SW480 (cell line): Measurements from ENCODE around the gene SF3A1.
A peak's percentile ranks its signal among the peaks of the same experiment; 100 is the strongest.

Experiments used
- DNase-seq: peaks from one replicate; pipeline ENCODE4 v3.0.0-alpha.2; 2016; ENCODE audit warnings: low spot score

SF3A1 gene

DNA sequence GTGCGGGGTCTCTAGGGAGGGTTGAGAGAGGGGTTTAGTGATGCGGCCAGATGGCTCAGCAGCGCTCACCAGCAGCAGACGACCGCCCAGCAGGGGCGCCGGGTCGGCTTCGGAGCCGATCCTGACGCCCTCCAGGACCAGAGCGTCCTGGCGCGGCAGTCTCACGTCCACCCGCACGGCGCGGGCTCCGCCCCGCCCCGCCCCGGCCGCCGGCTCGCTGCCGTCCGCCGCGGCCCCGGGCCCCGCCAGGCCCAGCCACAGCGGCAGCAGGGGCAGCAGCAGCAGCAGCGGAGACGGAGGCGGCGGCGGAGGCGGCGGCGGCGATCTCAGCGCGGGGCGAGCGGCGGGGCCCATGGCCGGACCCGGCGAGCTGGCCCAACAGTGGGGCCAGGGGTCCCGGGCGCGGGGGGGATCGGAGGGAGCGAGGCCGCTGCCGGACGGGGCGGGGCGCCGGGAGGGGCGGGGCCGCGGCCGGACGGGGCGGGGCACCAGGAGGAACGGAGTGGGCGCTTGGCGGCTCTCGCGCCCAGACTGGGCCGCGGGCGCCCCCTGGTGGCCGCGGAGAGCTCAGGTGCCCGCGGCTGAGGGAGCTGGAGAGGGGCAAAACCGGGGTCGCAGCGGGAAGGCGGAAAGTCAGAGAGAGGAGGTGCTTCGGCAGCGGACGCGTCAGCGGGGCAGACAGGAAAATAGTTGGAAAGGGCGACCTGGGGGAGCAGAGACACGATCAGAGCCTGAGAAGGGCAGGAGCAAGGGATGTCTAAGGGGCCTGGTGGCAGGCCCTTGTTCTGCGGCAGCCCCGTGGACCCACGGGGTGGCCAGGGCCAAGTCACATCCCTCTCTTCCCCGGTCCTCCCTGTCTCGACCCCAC lies 30.5 kb upstream of the SF3A1 start, which contains the start of gene RNF215:
TSS of gene RNF215 (minus strand) at position 452 of the 868 bp plus-strand sequence. CDS start at position 354, 98 bp downstream.
- DNase-seq, result peak; percentile 62

DNA sequence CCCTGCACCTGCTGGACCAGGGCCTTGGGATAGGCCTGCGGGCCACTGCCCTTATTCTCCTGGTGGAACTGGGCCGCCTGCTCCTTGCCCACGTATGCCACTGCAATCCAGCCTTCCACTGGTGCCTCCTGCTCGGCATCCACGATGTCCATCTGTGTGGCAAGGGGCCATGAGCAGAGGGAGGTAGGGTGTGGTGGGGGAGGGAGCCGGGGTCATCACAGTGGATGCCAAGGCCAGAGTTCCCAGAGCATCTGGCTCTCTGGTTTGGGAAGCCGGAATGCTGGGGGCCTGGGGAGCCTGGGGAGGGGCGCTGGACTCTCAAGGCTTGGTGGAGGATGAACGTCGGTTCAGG lies 29.9 kb upstream of the SF3A1 start:
- no peak for DNase-seq

DNA sequence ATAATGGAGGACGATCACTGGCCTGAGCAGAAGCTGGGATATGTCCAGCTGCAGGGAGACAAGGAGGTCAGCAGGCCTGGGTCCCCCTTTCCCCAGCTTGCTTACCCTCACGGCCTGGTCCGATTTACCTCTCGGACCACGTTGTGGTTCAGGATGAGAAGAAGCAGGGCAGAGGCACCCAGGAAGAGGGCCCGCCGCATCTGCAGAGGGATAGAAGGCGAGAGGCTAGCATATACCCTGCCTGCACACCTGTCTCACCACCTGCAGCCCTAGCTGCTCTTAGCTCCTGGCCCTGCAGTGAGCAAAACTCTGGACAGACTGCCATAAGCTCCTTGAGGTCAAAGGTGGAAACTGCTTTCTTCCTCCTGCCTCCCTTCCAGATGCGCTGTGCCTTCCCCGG lies 29.2 kb upstream of the SF3A1 start:
- DNase-seq, result no peak

DNA sequence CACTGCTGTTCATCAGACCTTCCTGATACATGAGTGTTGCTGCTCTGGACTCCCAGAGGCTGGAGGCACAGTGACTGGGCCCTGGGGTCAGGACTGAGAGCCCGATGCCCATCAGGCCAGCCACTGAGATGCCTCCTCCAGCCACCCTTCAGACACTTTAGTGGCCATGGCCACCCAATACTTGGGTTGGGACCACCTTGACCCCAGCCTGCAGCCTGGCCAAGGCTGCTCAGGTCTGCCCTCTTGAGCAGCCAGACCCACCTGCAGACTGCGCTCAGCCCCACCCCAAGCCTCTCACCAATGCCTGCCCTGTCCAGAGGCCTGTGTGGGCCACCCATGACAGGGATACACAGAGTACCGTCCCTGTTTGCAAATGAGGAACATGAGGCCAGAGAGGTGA lies 26.4 kb upstream of the SF3A1 start:
- DNase-seq, result no peak

DNA sequence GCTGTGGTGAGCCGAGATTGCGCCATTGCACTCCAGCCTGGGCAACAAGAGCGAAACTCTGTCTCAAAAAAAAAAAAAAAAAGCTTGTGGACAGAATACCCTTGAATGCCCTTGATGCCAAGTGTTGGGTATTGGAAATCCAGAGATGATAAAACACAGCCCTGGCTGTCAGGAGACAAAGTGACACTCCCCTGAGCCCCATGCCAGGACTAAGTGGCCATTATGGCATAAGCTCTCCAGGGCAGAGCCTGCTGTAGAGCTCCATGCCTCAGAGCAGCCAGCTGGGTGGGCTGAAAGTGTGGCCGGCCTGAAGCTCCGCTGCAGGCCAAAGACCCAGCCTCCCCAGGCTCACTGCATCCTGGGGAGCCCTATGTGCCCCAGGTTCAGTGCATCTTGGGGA lies 25.6 kb upstream of the SF3A1 start:
- DNase-seq, result no peak

DNA sequence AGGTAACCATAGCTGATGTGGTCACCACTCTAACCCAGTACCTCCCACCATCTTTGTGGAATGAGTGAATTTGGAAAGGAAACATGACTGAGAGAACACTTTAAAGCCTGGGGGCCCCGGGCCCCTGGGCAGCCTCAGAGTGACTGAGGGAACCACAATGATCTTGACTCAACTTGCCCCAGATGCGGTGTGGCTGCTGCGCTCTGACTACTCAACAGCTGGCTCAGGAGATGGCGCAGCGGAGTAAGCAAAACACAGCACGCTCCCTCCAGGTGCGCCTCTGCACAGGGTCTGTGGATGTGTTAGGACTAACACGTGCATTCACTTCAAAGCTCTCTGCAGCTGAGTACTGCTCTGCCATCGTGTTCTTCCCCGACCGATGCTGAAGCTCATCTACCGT lies 24.6 kb upstream of the SF3A1 start:
- DNase-seq, result no peak

DNA sequence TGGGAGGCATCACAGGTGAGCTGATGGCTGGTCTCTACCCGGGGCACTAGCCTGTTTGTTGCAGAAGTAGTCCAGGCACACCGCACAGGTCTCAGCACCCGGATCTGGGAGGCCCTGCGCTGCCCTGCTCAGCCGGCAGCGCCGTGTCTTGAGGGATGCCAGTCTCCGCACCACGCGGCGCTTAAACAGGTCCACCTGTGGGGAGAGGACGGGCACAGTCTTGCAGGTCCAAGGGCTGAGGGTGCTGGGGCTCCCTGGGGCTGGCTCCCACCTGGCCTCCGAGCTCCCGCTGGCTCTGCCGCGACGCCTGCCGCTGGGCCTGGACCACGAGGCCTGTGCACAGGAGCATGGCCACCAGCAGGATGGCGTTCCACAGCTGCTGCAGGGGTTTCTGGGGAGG lies 23.3 kb upstream of the SF3A1 start:
- DNase-seq, result no peak

DNA sequence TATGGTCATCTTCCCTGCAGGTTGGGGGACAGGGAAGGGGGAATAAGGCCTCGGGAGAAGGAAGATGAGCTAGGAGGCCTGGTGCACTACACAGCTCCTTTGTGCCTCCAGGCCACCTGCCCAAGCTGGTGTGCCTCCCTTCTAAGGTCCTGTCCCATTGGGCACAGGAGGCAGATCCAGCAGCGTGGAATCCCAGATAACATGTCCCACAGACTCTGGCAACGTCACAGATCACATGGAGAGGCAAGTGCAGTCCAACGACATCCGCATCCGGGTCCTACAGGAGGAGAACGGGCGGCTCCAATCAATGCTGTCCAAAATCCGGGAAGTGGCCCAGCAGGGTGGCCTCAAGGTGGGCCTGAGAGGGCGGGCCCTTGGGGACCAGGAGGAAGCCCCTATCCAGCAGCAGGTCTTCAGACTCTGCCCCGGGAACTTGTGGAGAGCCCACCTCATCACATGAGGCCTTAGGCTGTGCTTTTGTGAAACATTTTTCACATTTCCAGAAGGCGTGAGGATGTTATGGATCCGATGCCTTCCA lies 18.7 kb upstream of the SF3A1 start:
- no peak for DNase-seq

DNA sequence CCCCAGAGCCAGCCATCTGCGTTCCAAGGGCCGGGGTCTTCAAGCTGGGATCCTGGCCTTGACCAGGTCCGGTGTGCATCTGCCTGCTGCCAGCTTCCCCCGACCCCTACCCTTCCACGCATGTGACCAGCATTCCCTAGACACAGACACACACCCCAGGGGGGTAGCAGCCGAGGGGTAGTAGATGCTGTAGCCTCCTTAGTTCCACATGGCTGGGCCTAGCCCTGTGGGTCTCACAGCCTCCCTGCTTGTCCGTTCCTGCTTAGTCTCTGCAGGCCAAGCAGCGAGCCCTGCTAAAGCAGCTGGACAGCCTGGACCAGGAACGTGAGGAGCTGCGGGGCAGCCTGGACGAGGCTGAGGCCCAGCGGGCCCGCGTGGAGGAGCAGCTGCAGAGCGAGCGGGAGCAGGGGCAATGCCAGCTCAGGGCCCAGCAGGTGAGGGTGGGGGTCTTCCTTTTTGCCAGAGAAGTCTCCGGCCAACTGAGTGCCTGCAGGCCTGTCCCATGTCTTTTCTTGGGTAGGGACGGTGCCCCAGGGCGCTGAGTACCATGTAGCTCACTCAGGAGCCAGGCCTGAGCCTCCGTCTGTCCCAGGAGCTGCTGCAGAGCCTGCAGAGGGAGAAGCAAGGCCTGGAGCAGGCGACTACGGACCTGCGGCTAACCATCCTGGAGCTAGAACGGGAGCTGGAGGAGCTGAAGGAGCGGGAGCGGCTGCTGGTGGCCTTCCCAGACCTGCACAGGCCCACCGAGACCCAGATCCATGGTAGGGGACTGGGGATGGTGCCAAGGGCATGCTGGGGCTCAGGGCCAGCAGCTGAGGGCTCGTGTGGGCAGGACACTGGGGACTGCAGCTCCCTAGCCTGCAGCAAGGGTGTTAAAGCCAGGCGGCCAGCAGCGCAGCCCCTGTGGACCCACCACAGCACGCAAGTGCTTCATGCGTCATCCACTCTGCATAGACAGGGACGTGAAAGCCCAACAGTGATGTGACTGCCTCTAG lies 16.9 kb upstream of the SF3A1 start:
- DNase-seq, result no peak

DNA sequence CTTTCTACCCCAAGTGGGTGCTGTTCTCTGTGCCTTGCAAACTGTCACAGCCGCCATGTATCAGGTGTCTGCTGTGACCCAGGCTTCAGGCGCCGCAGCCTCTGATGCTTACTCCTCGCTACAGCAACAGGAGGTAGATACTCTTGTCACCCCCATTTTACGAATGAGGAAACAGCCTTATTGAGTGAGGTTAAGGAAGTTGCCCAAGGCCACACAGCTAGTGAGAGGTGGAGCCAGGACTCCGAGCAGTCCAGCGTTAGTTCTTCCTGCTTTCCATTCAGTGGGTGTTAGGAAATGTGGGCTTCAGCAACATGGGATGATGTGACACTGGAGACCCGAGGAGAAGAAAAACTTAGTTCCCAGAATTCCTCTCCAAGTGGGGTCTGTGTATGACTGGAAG lies 16.2 kb upstream of the SF3A1 start:
- no peak for DNase-seq

DNA sequence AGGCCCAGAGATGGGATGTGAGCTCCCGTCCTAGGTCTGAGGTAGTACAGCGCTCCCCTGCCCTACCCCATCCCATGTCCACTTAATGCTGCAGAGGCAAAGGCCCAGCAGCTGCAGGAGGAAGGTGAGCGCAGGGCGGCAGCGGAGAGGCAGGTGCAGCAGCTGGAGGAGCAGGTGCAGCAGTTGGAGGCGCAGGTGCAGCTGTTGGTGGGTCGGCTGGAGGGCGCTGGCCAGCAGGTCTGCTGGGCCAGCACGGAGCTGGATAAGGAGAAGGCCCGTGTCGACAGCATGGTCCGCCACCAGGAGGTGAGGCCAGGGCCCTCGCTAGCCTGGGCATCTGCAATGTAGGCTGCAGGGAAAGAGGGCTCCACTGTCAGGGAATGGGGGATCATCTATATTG lies 15.3 kb upstream of the SF3A1 start:
- no peak for DNase-seq

DNA sequence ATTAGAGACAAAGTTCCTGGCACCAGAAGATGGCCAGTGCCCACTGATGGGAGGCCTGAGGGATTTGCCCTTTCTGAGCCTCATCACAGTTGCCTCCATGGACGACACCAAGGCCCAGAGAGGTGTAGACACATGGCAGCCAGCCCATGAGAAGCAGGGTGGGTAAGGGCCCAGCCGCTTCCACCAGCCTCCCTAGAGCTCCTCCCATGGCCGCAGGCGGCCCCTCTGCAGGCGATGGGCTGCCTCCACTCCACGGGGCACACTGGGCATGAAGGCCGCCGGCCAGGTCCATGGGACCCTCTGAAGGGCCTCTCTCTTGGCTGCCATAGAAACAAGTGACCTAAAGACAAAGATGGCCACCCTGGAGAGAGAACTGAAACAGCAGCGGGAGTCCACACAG lies 14.6 kb upstream of the SF3A1 start:
- no peak for DNase-seq

DNA sequence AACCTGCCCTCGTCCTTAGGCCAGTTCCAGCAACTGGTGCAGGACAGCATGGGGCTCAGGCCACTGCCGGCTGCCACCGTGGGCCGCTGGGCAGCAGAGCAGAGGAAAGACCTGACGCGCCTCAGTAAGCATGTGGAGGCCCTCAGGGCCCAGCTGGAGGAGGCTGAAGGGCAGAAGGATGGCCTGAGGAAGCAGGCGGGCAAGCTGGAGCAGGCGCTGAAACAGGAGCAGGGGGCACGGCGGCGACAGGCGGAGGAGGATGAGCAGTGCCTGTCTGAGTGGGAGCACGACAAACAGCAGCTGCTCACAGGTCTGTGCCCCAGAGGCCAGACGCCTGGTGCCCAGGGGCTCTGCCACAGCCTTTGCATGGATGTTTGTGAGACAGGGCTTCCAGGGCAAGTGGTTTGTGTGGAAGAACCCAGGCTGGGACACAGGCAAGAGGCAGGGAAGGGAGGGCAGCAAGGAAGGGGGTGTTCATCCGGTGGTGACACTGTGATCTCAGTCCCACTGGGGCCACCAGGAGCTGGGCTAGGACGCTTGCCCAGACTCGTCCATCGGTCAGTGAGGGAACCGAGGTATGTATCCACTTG lies 14.0 kb upstream of the SF3A1 start:
- no peak for DNase-seq

DNA sequence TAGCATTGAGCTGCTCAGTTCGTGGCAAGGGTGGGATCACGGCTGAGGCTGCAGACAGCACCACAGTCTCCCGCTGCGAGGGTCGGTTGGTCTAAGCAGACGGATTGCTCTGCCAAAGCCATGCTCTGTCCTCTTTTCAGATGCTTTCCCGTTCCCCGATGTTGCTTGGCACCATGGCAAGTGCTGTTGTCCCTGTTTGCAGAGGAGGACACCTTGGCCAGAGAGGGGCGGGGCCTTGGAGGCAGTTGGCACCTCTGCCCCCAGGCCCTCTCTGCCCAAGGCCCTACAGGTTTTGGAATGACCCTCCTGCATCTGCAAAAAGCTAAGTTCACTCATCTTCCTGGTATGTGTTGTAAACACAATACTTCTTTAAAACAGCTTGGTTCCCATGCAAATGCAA lies 11.7 kb upstream of the SF3A1 start:
- no peak for DNase-seq

DNA sequence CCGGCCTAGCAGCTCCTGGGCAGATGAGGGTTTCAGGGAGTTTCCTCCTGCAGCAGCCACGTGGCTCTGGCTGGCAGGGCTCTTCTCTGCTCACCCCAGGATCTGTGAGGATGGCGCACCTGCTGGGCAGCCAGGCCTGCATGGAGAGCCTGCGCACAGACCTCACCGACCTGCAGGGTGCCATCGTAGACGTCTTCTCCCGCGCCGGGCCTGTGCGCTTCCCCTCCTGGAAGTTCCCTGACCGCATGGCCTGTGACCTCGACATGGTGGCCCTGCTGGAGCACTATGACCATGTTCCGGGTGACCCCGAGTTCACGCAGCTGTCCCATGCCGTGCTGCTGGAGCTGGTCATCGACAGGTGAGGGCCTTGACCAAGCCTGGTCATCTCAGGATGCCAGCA lies 9.2 kb upstream of the SF3A1 start:
- no peak for DNase-seq

DNA sequence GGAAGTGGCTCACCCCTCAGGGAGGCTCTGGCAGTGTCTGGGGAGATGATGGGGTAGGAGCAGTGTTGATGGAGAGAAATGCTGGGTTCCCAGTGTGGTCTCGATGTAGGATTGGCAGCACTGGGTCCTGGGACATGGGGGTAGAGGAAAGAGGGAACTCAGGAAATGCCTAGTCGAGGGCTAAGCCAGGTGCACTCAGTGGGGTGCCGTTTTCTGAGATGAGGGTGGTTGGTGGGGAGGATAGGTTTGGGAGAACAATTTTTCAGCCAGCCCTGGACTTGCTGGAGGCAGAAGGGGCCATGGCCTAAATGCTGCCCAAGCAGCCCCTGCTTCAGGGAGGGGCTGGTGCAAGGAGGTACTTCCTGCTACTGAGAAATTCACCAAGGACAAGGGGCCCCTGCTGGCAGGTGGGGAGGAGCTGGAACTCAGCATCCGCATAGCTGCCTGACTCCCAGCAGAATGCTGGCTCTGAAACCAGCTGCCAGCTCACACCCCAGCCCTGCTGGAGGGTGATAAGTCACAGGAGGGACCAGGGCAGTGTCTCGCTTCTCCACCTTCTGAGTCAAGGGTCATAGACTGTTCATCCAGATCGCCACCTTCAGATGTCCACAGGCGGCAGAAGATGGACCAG lies 6.1 kb upstream of the SF3A1 start:
- no peak for DNase-seq

DNA sequence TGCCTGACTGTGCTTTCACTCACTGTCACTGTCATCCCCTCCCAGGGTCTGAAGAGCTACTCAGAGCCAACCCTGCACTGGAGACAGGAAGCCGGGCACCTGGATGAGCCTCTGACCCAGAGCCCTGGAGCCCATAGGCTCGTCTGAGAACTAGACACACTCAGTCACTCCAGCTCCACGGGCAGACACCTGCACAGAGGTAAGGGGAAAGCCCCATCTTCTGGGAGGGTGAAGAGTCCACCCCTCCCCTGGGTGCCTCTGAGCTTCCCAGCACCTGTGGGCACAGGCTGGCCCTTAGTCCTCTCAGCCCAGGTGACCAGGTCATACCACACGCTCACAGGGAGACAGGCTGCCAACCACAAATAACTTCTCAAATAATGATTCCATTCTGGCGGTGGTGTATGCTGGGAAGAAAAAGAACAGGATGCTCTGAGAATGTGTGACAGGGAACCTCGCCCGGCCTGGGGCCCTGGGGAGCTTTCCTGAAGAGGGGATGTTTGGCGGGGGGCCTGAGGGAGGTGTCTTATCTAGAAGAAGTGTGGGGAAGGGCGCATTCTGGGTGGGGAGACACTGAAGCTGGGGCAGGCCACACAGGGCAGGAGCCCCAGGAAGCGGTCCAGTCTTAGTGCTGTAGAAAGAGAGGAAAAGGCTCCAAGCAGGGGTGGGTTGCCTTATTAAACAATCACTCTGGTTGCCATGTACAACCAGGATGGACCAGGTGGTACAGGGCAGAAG lies 5.4 kb upstream of the SF3A1 start:
- DNase-seq, result no peak

DNA sequence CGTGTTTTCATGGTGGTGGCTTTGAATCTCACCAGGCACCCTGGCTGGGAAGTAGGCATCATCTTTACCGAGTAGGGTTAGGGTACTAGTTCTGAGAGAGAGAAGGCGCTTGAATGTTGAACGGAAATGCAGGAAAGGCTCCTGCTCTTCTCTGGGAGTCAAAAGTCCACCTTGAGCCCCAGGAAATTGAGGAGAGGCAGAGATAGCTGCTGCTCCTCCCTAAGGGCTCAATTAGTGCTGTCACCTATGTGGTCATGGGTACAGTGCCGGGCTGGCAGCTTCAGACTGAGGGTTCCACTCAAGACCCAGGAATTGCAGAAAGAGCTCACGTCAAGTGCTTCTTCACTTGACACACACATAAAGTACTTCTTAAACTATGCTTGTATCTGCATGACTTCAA lies 1.8 kb upstream of the SF3A1 start:
- DNase-seq, result no peak

DNA sequence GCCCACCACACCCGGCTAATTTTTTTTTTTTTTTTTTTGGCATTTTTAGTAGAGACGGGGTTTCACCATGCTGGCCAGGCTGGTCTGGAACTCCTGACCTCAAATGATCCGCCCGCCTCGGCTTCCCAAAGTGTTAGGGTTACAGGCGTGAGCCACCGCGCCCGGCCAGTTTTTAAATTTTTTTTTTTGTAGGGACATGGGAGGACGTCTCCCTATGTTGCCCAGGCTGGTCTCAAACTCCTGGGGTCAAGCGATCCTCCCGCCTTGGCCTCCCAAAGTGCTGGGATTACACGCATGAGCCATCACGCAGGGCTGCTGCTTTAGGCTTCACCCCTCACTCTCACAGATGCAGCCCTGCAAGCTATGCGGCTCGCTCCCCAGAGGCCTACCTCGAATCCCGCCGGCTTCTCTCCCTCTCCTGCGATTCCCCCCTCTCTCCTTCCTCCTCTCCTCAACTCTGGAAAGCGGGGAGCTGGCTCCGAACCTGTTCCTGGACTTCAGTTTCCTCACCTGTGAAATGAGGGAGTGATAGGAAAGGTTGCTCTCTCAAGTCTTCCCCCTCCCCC lies 1.0 kb upstream of the SF3A1 start:
- no peak for DNase-seq

DNA sequence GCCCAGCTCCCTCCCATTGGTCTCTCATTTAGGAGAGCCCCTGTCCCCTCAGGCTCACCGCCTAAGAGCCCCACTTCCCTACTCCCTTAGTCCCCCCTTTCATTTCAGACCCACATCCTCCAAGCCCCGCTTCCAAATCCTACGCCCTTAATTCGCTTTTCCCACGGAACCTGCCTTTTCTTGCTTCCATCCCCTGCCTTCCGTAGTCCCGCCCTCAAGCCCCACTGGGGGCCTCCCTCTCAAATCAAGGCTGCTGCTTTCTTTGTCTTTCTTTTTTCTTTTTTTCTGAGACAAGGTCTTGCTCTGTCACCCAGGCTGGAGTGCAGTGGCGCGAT lies 509 bp upstream of the SF3A1 start:
- DNase-seq, result no peak

DNA sequence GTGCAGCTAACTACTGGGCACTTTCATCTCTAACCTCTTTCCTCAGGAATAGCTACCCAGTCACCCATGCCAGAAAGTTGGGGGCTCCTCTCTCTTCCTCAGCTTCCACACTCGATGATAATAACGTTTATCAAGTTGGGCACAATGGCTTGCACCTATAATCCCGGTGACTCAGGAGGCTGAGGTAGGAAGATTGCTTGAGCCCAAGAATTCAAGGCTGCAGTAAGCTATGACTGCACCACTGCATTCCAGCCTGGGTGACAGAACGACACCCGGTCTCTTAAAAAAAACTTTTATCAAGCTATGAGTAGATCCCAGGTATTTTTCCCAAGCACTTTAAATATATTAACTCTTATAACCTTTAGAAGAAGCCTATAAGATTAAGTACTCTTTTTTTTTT lies 2.0 kb downstream of the SF3A1 start:
- no peak for DNase-seq
